Measurements from ENCODE around the gene EIF4A2.

DNA sequence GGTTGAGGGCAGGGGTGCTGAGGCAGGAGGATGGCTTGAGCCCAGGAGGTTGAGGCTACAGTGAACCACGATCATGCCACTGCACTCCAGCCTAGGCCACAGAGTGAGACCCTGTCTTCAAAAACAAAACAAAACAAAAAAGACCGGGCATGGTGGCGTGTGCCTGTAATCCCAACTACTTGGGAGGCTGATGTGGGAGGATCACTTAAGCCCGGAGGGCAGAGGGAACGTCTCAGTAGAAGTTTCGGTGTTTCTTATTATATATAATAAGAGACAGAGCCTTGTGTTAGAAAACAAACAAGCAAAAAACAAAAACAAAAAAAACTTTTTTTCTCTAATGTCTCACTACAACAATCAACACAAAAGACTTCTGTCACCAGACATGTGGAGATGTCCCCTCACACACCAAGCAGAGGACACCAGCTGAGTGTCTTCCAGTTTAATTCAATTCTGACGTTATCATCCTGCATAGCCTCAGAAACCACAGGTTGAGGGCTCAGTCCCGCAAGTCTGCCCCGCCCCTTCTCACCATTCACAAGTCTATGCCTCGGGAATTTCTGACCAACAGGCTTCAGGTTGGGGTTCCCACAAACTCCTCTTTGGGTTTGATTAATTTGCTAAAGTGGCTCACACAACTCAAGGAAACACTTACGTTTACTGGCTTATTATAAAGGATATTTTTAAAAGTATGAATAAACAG, 24.0 kb upstream of the EIF4A2 start:
- TF ChIP-seq, protein P1, sequence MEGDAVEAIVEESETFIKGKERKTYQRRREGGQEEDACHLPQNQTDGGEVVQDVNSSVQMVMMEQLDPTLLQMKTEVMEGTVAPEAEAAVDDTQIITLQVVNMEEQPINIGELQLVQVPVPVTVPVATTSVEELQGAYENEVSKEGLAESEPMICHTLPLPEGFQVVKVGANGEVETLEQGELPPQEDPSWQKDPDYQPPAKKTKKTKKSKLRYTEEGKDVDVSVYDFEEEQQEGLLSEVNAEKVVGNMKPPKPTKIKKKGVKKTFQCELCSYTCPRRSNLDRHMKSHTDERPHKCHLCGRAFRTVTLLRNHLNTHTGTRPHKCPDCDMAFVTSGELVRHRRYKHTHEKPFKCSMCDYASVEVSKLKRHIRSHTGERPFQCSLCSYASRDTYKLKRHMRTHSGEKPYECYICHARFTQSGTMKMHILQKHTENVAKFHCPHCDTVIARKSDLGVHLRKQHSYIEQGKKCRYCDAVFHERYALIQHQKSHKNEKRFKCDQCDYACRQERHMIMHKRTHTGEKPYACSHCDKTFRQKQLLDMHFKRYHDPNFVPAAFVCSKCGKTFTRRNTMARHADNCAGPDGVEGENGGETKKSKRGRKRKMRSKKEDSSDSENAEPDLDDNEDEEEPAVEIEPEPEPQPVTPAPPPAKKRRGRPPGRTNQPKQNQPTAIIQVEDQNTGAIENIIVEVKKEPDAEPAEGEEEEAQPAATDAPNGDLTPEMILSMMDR (IDR thresholded peaks at IDR 0.05) = no peak
- TF ChIP-seq POLR2A (IDR thresholded peaks at IDR 0.05) = no peak
- no peak for TF ChIP-seq POLR2AphosphoS5 (IDR thresholded peaks at IDR 0.05)
